K562 (cell line): ENCODE measurements around the gene ARHGEF40. TPM values are rescaled to one million over a fixed set of nuclear protein-coding genes. Genes with fewer than 3 reads are reported as not detected.
A peak's percentile ranks its signal among the peaks of the same experiment; 100 is the strongest.

Experiments used
- ATAC-seq: fragments of 200-7000 bp; cut with Tn5 transposase; 3 replicates; pipeline ENCODE4 v1.9.1; 2020; ENCODE audit warnings: moderate library complexity
- BruUV-seq: library from RNA; stranded (reverse); fragments of 400-500 nt; replicated peaks from 2 replicates; lab custom pipeline; 2021; lab: Mats Ljungman, UMichigan
- CTCF ChIA-PET: fragments of 300-600 bp; formaldehyde crosslinking; extraction: SDS; loops from one replicate; lab custom pipeline; 2021; ENCODE audit warnings: low intra/inter-chr PET ratio; lab: Yijun Ruan, JAX
- POLR2A ChIA-PET: fragments of 300-600, 350-650 bp; sonication (Branson Sonifier 250); formaldehyde crosslinking; extraction: SDS; loops from one replicate; lab custom pipeline; 2021; ENCODE audit warnings: antibody characterized with exemption, inconsistent platforms; lab: Yijun Ruan, JAX
- DNase-seq, 4 experiments: peaks; one replicate each; pipeline versions ENCODE4 v3.0.0 to v3.0.0-alpha.2; 2011 to 2018; ENCODE audit warnings: low spot score in 3 of 4, mixed read lengths in 3 of 4; ENCODE audit errors: extremely low read depth in 1 of 4
- FAIRE-seq: peaks from 2 replicates; lab custom pipeline; 2011; peaks lifted over from hg19 to GRCh38; lab: Jason Lieb, UNC
- H2AFZ ChIP-seq: 2 replicates; pipeline ENCODE4 v1.6.0; 2011; ENCODE audit warnings: low read depth, low read length, control low read depth, inconsistent platforms
- H3K27ac ChIP-seq: fragments of 200-600 bp; 3 replicates; pipeline ENCODE4 v1.8.0; 2011; ENCODE audit warnings: low read depth, mild to moderate bottlenecking, control low read depth, inconsistent platforms, low read length, moderate library complexity, mixed read lengths; ENCODE audit errors: extremely low read depth
- H3K27me3 ChIP-seq, 2 experiments: fragments of 300-600 bp in 1 of 2; 2 replicates in 1 of 2; 3 replicates in 1 of 2; pipeline versions ENCODE4 v1.6.0 to v1.8.0; 2011; ENCODE audit warnings: inconsistent platforms in 2 of 2, low read length in 2 of 2, mild to moderate bottlenecking in 1 of 2, mixed read lengths in 1 of 2, moderate library complexity in 1 of 2; ENCODE audit not compliant: control insufficient read depth in 2 of 2, insufficient read depth in 2 of 2
- H3K36me3 ChIP-seq: fragments of 300-600 bp; 3 replicates; pipeline ENCODE4 v1.8.0; 2011; ENCODE audit warnings: mild to moderate bottlenecking, low read length, inconsistent platforms; ENCODE audit not compliant: control insufficient read depth, insufficient read depth
- H3K4me1 ChIP-seq, 2 experiments: fragments of 200-600 bp in 1 of 2; replicated peaks in 1 of 2; 2 replicates in 1 of 2; 3 replicates in 1 of 2; pipeline versions ENCODE4 v1.5.1 to v1.8.0; 2011; ENCODE audit warnings: inconsistent platforms in 2 of 2, low read length in 2 of 2, mild to moderate bottlenecking in 1 of 2, mixed read lengths in 1 of 2, moderate library complexity in 1 of 2; ENCODE audit not compliant: control insufficient read depth in 2 of 2, insufficient read depth in 2 of 2
- H3K4me2 ChIP-seq: 2 replicates; pipeline ENCODE4 v1.6.1; 2011; ENCODE audit warnings: low read length, control low read depth, inconsistent platforms, mixed read lengths; ENCODE audit not compliant: insufficient read depth
- H3K4me3 ChIP-seq: fragments of 200-600 bp; sonication (generic), shearing (Covaris generic); 2 replicates; pipeline ENCODE4 v1.5.1; 2016; ENCODE audit warnings: control low read depth, inconsistent platforms
- H3K79me2 ChIP-seq: fragments of 200-600 bp; 3 replicates; pipeline ENCODE4 v1.8.0; 2011; ENCODE audit warnings: low read length, inconsistent platforms; ENCODE audit not compliant: control insufficient read depth, insufficient read depth
- H3K9ac ChIP-seq, 2 experiments: 2 replicates each; pipeline versions ENCODE4 v1.6.0 to v1.6.1; 2011; ENCODE audit warnings: low read depth in 2 of 2, low read length in 2 of 2, control low read depth in 1 of 2, inconsistent platforms in 1 of 2, mild to moderate bottlenecking in 1 of 2, mixed read lengths in 1 of 2; ENCODE audit not compliant: insufficient read depth in 1 of 2
- H3K9me1 ChIP-seq: one replicate; pipeline ENCODE4 v1.6.0; 2011; ENCODE audit warnings: inconsistent platforms, mild to moderate bottlenecking, low read length, moderate library complexity; ENCODE audit not compliant: control insufficient read depth, insufficient read depth
- H3K9me3 ChIP-seq: replicated peaks from 2 replicates; pipeline ENCODE4 v1.5.1; 2011; ENCODE audit warnings: low read depth, low read length, inconsistent platforms; ENCODE audit not compliant: control insufficient read depth, insufficient read depth
- H4K20me1 ChIP-seq: replicated peaks from 2 replicates; pipeline ENCODE4 v1.6.1; 2011; ENCODE audit warnings: low read length, inconsistent platforms, mixed read lengths; ENCODE audit not compliant: control insufficient read depth, insufficient read depth
- ARID2 ChIP-seq: fragments of 450-650 bp; IDR thresholded peaks from 2 replicates; pipeline ENCODE4 v1.6.1; 2017; ENCODE audit warnings: antibody characterized with exemption, mild to moderate bottlenecking
- ATF1 ChIP-seq, 2 experiments: fragments of 450-650 bp in 1 of 2; IDR thresholded peaks; 2 replicates each; pipeline ENCODE4 v1.6.1; 2016; ENCODE audit warnings: missing compliant biosample characterization in 1 of 2, missing genetic modification characterization in 1 of 2
- CC2D1A ChIP-seq: fragments of 450-650 bp; IDR thresholded peaks from 2 replicates; pipeline ENCODE4 v1.6.1; 2017; ENCODE audit warnings: mild to moderate bottlenecking
- FOXK1 ChIP-seq: sonication (generic); formaldehyde crosslinking; IDR thresholded peaks from 2 replicates; pipeline ENCODE4 v1.8.0; 2022; ENCODE audit warnings: missing genetic modification reagents, mild to moderate bottlenecking, borderline replicate concordance
- MECOM ChIP-seq: fragments of 250-450 bp; sonication (Bioruptor Pico); IDR thresholded peaks from 2 replicates; pipeline ENCODE4 v1.8.0; 2022; ENCODE audit warnings: inconsistent platforms
- NONO ChIP-seq, 2 experiments: fragments of 200-400 bp in 1 of 2; fragments of 450-650 bp in 1 of 2; formaldehyde crosslinking in 1 of 2; IDR thresholded peaks; 2 replicates each; pipeline ENCODE4 v1.6.1; 2017; ENCODE audit warnings: low read depth in 2 of 2, mild to moderate bottlenecking in 2 of 2, moderate library complexity in 2 of 2, low read length in 1 of 2
- SAP30 ChIP-seq: fragments of 200-600 bp; sonication (generic); IDR thresholded peaks from 2 replicates; pipeline ENCODE4 v1.6.1; 2012; ENCODE audit warnings: borderline replicate concordance, low read depth, mild to moderate bottlenecking, moderate library complexity, low read length, control low read depth, inconsistent platforms; ENCODE audit not compliant: insufficient read depth, poor library complexity, severe bottlenecking
- ZNF740 ChIP-seq, 3 experiments: fragments of 200-800 bp in 1 of 3; sonication (Bioruptor generic) in 1 of 3; sonication (generic) in 1 of 3; formaldehyde crosslinking in 1 of 3; IDR thresholded peaks; 2 replicates each; pipeline versions ENCODE4 v1.6.1 to v1.8.0; 2016 to 2022; ENCODE audit warnings: mild to moderate bottlenecking in 2 of 3, missing compliant biosample characterization in 2 of 3, missing genetic modification characterization in 2 of 3, missing genetic modification reagents in 1 of 3
- WGBS: fragments of 100-300 bp; shearing (Covaris generic); methylation state at CpG from one replicate; pipeline ENCODE4 v1.1.6; 2016; ENCODE audit warnings: low coverage, mixed read lengths; ENCODE audit not compliant: insufficient coverage; ENCODE audit errors: missing lambda C conversion rate; 5-methylcytosine and 5-hydroxymethylcytosine counted together
- in situ Hi-C: fragments of 300-500 bp; cut with MboI; formaldehyde crosslinking; loops from 4 replicates; pipeline ENCODE4 v1.15.0; 2018; ENCODE audit warnings: inconsistent platforms, mixed read lengths
- intact Hi-C: fragments of 100-400 bp; cut with micrococcal nuclease; formaldehyde crosslinking; loops from 2 replicates; pipeline ENCODE4 v1.14.2; 2022
- polyA plus RNA-seq, 8 experiments: library from polyadenylated mRNA; depleted of rRNA in 4 of 8; stranded (reverse) in 5 of 8; unstranded in 3 of 8; fragments of >200 nt; fragmentation: Nextera tagmentation in 2 of 8; fragmentation: Illumina TruSeq in 1 of 8; extraction: Ambion mirVana in 2 of 8; extraction: Trizol in 1 of 8; gene quantifications; 2 replicates each; pipeline versions ENCODE4 v1.2.1 to v1.2.3, GENCODE V29; 2011 to 2014; ENCODE audit warnings: inconsistent platforms in 1 of 8, missing spikeins in 1 of 8
- total RNA-seq, 7 experiments: library from RNA; depleted of rRNA in 6 of 7; stranded (reverse); fragments of >200 nt in 6 of 7; fragmentation: Illumina TruSeq in 2 of 7; extraction: Trizol in 2 of 7; gene quantifications; 2 replicates each; pipeline versions ENCODE4 v1.2.1 to v1.2.3, GENCODE V29; 2011 to 2021; ENCODE audit warnings: low replicate concordance in 1 of 7
- TF ChIP-seq, protein P1 (sequence below), 2 experiments: fragments of 450-650 bp; formaldehyde crosslinking in 1 of 2; IDR thresholded peaks; 2 replicates each; pipeline versions ENCODE4 v1.4.0 to v1.6.1; 2014 to 2020; ENCODE audit warnings: mild to moderate bottlenecking in 2 of 2, borderline replicate concordance in 1 of 2, low read depth in 1 of 2

Gene ARHGEF40
- total and polyA plus RNA-seq, 9 of the 15 experiments (the other 6 are each of a cell fraction or from before 2014, with no cell fraction given): 0.42 to 6.3 (median 3.8) TPM

- H3K27ac ChIP-seq: no peak overlapping the region
- ChIA-PET POLR2A (interaction anchor here (0.6 to 2.6 kb wide), 3 partner anchors 13 to 24 kb away, joined by 3 to 15 read pairs (median 4); no protein-coding TSS in a partner anchor), CTCF (interaction anchor here (0.6 to 2.8 kb wide), 6 partner anchors 21 to 431 kb away, joined by 3 to 33 read pairs (median 4); no protein-coding TSS in a partner anchor)
- H3K4me3 ChIP-seq: no peak overlapping the region
- no peaks in the 10 kb centered on the region for H3K9me1 ChIP-seq
- 31% methylated on average over 8 of the region's 8 CpGs for WGBS
- FAIRE-seq (peak; percentile 95), DNase-seq (peak in 2 of 4 experiments; percentile 64 to 73), ATAC-seq (peak; percentile 92)
- in situ Hi-C loops: no loop called here
- H2AFZ ChIP-seq: peak overlapping the region; percentile 65
- no peaks in the 10 kb centered on the region for H3K27me3 ChIP-seq
- H3K9me3 ChIP-seq: no peaks in the 10 kb centered on the region
- no peak overlapping the region for H3K9ac ChIP-seq
- H4K20me1 ChIP-seq: no peaks in the 10 kb centered on the region
- peaks cover 5 to 25% of the 10 kb centered on the region in 2 experiments; a peak in 4 of 5 replicates for H3K4me1 ChIP-seq
- H3K79me2 ChIP-seq: no peaks in the 10 kb centered on the region
- intact Hi-C loops: loop anchor here (1.0 to 5.0 kb wide), 3 partner anchors 25 to 342 kb away; no protein-coding TSS in a partner anchor
- H3K4me2 ChIP-seq: no peak overlapping the region
- BruUV-seq: no TSS peak
- no peaks in the 10 kb centered on the region for H3K36me3 ChIP-seq
- TF ChIP-seq SAP30 (no peak), CC2D1A (0 out of 2 replicates have a peak, but pooled peaks have one; percentile 23), ARID2 (peak; percentile 68; the same call in 1 of the 2 replicates), MECOM (CRISPR knock-in tag) (no peak), NONO (IDR thresholded peaks at IDR 0.05; ENCODE audit: low read depth in 2 of 2, low read length in 1 of 2) (no peak), FOXK1 (no peak), ATF1 (CRISPR knock-in tag; IDR thresholded peaks at IDR 0.05) (no peak), ATF1 (tag; IDR thresholded peaks at IDR 0.05) (no peak), ZNF740 (CRISPR knock-in tag; IDR thresholded peaks at IDR 0.05) (0 out of 2 replicates have a peak, but pooled peaks have one; percentile 34), ZNF740 (tag; IDR thresholded peaks at IDR 0.05) (peak in 1 of 2 experiments; percentile 62; a peak in 1 of 4 replicates)
- TF ChIP-seq, protein P1, sequence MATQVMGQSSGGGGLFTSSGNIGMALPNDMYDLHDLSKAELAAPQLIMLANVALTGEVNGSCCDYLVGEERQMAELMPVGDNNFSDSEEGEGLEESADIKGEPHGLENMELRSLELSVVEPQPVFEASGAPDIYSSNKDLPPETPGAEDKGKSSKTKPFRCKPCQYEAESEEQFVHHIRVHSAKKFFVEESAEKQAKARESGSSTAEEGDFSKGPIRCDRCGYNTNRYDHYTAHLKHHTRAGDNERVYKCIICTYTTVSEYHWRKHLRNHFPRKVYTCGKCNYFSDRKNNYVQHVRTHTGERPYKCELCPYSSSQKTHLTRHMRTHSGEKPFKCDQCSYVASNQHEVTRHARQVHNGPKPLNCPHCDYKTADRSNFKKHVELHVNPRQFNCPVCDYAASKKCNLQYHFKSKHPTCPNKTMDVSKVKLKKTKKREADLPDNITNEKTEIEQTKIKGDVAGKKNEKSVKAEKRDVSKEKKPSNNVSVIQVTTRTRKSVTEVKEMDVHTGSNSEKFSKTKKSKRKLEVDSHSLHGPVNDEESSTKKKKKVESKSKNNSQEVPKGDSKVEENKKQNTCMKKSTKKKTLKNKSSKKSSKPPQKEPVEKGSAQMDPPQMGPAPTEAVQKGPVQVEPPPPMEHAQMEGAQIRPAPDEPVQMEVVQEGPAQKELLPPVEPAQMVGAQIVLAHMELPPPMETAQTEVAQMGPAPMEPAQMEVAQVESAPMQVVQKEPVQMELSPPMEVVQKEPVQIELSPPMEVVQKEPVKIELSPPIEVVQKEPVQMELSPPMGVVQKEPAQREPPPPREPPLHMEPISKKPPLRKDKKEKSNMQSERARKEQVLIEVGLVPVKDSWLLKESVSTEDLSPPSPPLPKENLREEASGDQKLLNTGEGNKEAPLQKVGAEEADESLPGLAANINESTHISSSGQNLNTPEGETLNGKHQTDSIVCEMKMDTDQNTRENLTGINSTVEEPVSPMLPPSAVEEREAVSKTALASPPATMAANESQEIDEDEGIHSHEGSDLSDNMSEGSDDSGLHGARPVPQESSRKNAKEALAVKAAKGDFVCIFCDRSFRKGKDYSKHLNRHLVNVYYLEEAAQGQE (IDR thresholded peaks at IDR 0.05; ENCODE audit: borderline replicate concordance): peak; percentile 86
- TF ChIP-seq, protein P1 (CRISPR knock-in tag; IDR thresholded peaks at IDR 0.05; ENCODE audit: low read depth): no peak
These were observed 30.3 kb upstream of the ARHGEF40 start for GRCh38 chr14:21039585-21040369.
